ENCODE measurements around the gene POU3F3.

Gene POU3F3

DNA sequence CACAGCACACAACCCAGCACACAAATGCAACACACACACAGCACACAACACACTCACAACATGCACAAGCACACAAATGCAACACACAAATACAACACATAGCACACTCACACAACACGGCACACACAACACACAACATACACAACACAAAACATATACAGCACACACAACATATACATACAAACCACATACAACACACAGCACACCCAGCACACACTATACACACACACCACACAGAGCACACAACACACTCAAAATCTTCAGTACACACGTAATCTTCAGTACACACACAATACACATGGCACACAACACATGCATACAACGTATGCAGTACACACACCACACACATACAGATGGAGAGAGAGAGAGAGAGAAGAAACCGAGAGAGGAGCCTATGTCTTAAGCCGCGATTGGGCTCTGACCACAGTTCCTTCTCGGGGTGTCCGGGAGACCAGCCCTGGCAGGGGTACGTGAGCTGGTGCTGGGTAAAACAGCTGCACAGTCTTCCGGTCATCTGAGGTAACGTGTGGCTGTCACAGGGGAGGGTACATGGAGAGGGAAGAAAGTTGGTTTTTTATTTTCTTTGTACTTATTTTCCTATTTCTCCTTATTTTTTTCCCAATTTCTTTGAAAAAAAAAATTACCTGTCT is 25.1 kb downstream of the POU3F3 start:
- DNase-seq, result no peak

DNA sequence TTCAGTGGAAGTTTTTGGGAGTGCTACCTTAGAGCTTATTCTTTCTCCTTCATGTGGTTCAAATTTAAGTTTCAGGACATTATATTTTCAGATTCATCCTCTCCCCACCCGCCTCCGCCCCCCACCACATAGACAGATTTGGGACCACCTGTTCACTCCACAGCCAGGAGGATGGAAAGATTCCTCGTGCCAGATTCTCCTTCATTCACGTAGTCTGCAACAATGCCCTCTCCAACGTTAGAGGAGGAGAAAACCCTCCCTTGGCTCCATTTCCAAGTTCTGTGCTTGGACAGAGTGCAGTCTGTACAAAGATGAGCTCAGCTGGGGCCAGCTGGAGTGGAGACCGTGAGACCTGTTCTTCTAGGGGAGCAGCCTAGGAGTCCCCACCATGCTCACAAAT is 26.2 kb downstream of the POU3F3 start:
- no peak for DNase-seq

DNA sequence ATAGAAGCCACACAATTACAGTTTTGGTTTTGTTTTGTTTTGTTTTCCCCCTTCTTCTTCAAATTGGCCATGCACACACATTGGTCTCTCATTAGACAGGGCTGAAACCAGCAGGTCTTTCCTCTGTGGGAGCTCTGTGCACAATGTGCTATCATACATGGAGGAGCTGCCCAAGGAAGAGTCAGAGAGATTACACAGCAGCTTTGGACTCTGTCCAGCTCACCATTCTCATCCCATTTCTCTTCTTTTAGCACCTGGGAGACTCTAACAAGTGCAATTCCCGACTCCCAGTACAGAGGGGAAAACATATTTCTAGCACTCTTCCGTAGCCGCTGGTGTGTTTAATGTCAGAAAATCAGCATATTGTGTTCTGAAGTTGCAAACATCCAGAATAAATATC is 29.4 kb downstream of the POU3F3 start:
- no peak for DNase-seq

DNA sequence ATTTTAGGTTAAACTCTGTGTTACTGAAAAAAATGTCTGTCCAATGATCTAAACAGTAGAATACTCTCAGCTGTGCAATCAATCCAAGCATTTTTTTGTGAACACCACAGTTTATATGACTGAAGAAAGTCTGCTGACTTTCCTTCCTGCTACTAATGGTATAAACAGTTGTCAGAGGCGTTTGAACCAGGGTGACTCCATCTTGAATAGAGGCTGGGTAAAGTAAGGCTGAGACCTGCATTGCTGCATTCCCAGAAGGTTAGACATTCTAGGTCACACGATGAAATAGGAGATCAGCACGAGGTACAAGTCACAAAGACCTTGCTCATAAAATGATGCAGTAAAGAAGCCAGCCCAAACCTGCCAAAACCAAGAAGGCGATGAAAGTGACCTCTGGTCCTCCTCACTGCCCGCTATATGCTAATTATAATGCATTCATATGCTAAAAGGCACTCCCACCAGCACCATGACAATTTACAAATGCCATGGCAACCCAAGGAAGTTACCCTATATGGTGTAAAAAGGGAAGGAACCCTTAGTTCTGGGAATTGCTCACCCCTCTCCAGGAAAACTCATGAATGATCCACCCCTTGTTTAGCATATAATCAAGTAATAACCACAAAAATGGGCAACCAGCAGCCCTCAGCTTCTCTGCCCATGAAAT is 31.3 kb downstream of the POU3F3 start:
- no peak for DNase-seq

DNA sequence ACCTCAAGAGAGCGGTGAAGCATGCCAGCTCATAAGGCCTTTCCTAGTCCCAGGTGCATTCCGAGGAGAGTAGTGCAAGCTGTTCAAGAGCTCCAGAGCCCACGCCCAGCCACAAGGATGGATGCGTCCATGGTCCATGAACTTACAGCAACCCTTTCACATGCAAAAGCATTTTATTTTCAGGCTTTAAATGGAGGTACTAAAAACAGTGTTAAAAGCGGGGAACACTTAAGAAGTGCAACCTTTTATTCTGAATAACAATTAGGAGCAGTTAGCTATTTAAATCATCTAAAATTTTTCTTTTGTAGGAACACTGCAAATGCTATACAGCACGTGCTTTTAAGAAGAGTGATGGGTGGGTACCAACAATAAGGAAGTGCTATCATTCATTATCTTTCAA is 33.8 kb downstream of the POU3F3 start:
- DNase-seq, result no peak

DNA sequence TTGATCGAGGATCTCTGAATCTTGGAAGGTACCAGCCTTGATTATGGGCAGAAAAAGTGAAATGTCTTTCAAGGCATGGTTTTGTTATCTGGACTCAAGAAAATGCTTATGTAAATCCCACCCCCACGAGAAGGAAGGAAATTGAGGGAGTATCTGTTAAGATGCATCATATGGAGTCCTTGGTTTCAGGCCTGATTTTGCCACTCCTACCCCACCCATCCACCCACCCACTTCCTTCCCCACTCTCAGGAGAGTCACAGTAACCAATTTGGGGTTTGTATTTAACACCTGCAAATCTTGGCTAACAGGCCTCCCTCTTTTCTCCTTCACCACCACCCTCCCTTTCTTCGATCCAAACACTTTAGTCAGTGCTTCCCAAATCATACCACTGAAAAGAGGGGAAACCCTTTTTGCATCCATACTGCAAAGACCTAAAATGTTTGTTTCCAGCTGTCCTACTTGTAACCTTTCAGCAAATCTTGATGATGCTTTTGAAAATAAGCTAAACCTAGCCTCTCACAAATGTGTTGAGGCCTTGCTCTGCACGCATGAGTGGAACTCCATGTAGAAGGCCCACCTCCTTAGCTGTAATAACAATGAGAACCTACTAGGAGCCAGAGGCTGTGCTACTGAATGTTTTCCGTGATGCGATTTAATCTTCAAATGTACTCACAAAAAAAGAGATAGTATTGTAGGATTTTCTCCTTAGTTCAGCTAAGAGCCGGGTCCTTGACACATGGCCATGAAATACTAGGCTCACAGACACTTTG is 34.8 kb downstream of the POU3F3 start:
- no peak for DNase-seq

DNA sequence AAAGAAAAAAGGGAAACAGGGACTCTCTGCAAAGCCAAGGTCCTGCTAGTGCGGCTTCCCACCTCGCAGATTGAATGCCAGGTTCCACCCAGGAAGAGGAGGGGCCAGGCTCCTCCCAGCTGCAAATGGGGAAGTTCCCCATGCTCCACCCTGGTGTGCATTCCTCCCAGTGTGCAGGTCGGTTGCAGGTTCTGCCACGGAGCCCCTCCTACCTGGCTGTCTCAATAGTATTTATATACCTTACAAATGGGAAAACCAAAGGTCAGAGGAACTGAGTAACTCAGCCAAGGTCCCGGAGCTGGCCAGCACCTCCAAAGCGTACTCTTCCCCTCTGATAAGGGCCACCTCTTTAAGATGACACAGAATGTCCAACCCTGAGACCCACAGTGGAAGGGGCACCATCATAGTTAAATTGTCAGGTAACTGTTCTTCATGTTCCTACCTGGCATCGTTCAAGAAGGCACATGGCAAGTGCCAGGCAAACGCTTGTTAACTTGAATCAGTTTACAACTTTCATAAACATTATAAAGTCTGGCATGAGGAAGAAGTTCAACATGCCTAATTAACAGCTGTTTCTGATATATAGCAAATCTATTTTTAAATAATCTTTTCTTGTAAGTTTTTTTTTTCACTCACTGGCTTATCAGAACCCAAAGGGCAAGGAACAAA is 35.5 kb downstream of the POU3F3 start:
- no peak for DNase-seq

DNA sequence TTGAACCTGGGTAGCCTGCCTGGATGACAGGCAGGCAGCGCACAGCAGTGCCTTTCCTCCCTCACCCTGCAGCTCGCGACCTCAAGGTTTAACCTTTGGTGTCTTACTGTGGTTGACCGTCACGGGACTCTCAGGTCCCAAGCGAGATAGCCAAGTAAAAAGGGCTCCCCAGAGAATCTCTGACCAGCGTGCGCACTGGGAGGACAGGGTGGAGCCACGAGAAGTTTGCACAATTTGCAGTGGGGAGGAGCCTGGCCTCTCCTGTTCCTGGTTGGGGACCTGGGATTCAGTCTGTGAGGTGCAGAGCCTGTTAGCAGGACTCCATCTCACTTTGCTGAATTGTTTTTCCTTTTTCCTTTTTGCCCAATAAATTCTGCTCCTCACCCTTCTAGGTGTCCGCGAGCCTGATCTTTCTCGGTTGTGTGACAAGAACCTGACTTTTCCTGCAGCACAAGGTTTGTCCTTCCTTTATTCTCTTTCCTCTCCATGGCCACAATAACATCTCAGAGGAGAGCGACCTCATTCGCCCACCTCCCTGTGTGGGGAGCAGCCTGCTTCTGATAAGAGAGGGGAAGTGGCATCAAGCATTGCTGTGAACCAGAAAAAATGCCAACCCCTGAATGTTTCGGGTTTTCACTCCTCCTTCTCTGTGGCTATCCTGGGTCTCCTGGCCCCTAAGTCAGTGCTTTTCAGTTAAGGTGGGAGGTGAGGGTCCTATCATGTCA is 36.2 kb downstream of the POU3F3 start:
- no peak for DNase-seq

DNA sequence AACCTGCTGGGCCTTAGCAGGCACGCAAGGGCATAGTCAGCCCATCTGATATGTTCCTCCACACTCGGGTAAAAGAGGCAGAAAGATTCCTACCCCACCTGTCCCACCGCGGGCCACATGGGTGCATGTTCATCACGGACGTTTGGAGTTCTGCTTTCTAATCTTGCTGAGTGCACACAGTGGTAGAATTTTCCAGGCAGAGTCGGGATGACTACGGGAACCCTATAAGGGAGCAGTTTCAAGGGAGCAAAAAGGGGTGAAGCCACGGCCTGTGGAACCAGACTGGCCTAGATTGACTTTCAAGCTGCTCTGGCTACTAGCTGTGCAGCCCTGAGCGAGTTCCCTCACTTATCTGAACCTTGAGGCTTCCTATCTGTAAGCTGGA is 36.8 kb downstream of the POU3F3 start:
- DNase-seq, result no peak

DNA sequence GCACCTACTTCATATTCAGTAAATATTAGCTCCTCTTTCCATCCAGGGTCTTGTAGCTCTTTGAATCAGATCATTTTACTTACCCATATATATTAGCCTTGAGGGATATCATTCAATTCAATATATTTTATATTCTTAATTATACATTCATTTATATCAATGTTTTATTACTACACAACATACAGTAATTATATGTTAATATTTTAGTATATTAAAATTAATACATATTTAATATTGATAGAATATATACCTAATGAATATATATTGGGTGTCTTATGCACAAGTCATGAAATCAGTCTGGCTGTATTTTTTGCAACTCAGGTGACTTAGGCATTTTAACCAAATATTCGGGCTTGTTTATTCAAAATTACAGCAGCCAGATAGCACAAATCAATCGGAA is 37.2 kb downstream of the POU3F3 start:
- no peak for DNase-seq

DNA sequence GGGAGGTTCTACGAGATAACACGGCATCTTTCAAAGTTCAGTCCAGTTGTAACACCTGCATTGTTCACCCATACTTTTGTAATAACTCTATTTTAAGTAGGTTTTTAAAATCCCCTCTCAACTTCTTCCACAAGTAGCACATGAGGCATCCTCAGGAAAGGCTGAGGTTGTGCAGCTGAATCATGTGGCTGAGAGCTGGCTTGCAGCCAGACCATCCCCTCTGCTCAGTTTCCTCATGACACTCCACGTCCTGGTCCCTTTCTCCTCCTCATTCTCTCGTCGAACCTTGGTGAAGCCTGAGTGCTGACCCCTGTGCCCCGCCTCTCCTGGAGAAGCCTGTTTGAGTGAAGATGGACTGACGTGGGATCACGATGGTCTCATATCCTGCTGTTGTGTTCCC is 42.5 kb downstream of the POU3F3 start:
- DNase-seq, result no peak

DNA sequence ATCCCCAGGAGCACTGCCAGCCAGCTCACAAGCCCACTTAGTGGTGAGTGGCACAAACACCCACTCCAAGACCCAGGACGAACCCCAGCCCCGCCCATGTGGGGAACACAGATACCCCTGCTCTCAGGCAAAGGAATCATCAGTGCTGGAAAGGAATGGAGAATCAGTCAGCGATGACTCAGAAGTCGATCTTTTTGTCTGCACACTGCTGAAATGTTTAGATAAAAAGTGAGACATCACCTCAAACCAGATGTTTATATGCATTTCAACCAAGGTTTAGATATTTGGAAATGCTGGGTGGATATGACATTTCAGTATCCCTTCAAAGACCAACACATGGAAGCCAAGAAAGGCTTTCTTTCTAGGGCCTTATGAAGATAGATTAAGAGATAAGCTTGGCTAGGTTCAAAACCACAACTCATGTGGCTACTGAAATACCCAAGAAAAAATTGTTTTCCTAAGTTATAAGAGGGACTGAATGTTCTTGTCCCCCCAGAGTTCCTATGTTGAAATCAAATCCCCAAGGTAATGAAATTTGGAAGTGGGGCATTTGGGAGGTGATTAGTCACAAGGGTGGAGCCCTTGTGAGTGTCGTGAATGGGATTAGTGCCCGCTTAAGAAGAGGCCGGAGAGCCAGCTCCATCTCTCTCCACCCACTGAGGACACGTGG is 43.7 kb downstream of the POU3F3 start:
- DNase-seq, result no peak

DNA sequence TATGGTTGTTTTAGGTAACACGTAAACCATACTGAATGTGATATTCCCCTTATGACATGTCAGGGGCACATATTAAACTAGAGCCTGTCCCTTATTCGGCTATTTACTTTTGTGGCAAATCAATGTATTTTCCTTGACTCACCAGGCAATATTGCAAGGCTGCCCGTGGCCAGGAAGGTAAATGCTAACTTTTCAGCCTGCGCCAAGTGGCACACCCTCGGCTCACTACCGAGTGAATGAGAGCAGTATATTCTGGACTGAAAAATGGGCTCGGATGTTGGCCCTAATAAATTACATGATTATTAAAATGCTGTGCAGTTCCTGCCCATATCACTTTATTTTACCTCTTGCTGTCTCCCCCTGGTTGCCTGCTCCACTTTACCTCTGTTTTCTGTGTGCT is 46.7 kb downstream of the POU3F3 start:
- DNase-seq, result no peak

DNA sequence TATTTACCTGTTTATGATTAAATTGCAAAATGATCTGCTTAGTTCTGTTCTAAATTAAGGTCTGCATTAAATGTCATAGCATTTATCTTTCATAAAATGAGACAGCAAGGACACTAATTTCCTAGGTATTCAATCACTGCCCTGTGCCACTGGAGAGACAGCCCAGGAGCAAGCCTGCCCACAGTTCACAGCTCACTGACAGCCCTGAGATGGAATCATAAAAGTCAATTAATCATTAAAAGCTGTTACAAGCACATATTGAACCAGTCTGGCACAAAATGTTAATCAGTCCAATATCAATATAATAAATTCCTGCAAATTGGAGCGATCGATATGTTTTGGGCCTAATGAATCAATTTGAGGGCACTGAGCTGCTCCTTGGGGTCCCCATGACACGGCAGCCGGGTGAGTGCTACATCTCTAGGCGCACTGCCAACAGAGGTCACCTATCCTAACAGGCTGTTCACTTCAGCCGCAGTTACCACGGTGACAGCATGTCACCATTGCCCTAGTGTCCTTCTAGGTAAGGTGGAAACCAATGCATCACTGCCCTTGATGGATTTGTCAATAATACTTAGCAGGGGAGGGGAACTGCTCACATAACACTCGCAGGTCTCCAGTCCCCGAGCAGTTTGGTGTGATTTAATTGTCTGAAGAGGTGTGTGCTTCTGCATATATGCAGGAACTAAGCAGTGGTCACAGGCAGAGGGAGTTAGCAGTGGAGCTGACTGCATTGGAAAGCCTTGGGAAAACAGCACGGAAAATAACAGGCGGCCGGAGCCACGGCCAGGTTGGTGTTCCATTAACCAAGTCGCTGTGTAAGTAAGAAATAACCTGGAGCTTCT is 47.3 kb downstream of the POU3F3 start:
- no peak for DNase-seq

DNA sequence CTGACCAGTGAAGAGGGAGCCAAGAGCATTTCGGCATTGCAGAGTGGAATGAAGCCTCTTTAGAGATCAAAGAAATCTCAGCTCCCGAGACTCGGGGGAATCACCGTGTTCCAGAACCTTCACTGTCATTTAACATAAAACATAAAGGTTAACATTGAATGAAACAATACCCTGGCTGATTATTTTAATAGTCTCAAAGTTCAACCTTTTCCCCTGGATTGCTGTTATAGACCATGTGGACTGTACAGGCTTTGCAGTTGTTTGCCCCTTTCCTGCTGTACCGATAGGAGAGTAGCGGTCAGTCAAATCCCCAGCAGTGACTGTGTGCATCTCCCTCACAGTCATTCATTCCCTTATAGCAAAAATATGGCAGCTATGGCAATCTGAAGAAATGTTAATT is 48.4 kb downstream of the POU3F3 start:
- DNase-seq, result no peak

Measured in kidney glomerular epithelial cell (primary cell).